Measurements from ENCODE around the gene PCSK1N. TPM values are rescaled to one million over a fixed set of nuclear protein-coding genes. Genes with fewer than 3 reads are reported as not detected.

The PCSK1N gene
- total and polyA plus RNA-seq, 9 of the 15 experiments (the other 6 are each of a cell fraction or from before 2014, with no cell fraction given): 0.07 to 0.55 (median 0.54) TPM; not detected in 6

GRCh38 chrX:48800574-48801279, 34.7 kb downstream of the PCSK1N start (continued):
- peak; percentile 56 for TF ChIP-seq E2F8 (IDR thresholded peaks at IDR 0.05; ENCODE audit: low read depth, partially characterized antibody)
- 0 out of 2 replicates have a peak, but pooled peaks have one; percentile 45 for TF ChIP-seq CCAR2 (IDR thresholded peaks at IDR 0.05; ENCODE audit: low read depth, low read length)
- no peak; a peak in 1 of 4 replicates for TF ChIP-seq KDM4B (IDR thresholded peaks at IDR 0.05; ENCODE audit: borderline replicate concordance in 2 of 2, low read depth in 1 of 2)
- no peak for TF ChIP-seq SIRT6 (IDR thresholded peaks at IDR 0.05; ENCODE audit: low read depth, low read length)
- no peak for TF ChIP-seq NRF1 (conservative IDR thresholded peaks at IDR 0.05 in 1 of 2, IDR thresholded peaks at IDR 0.05 in 1 of 2)
- no peak for TF ChIP-seq DLX4 (CRISPR knock-in tag; IDR thresholded peaks at IDR 0.05)
- TF ChIP-seq ETV6 (IDR thresholded peaks at IDR 0.05; ENCODE audit: borderline replicate concordance in 1 of 2, low read depth in 2 of 2, low read length in 1 of 2): peak in 1 of 2 experiments; percentile 78; a peak in 1 of 4 replicates
- TF ChIP-seq ETV6 (CRISPR knock-in tag; IDR thresholded peaks at IDR 0.05; ENCODE audit: borderline replicate concordance): no peak
- TF ChIP-seq CLOCK (CRISPR knock-in tag; IDR thresholded peaks at IDR 0.05; ENCODE audit: borderline replicate concordance): no peak
- TF ChIP-seq GABPB2 (CRISPR knock-in tag; conservative IDR thresholded peaks at IDR 0.05): no peak
- 0 out of 3 replicates have a peak, but pooled peaks of 1 of the 2 experiments have one; percentile 26 for TF ChIP-seq CBX3 (IDR thresholded peaks at IDR 0.05; ENCODE audit: borderline replicate concordance in 1 of 2, low read length in 2 of 2)
- TF ChIP-seq TEAD2 (tag; IDR thresholded peaks at IDR 0.05): no peak
- TF ChIP-seq TEAD4 (IDR thresholded peaks at IDR 0.05; ENCODE audit: low read length): peak; percentile 99
- TF ChIP-seq TEAD4 (CRISPR knock-in tag; IDR thresholded peaks at IDR 0.05; ENCODE audit: borderline replicate concordance): no peak
- peak; percentile 30 for TF ChIP-seq DACH1 (IDR thresholded peaks at IDR 0.05; ENCODE audit: partially characterized antibody)
- TF ChIP-seq ZBTB49 (CRISPR knock-in tag; IDR thresholded peaks at IDR 0.05; ENCODE audit: borderline replicate concordance): no peak
- no peak for TF ChIP-seq E2F4 (CRISPR knock-in tag; IDR thresholded peaks at IDR 0.05; ENCODE audit: low read depth)

Data from K562 (cell line).